HG03439 (cell line): Measurements from ENCODE around the gene ACSL4.
"Not testable (repeated sequence)": the region's sequence is repeated elsewhere in the genome, so short reads cannot be mapped to it uniquely, and the experiment has no call there.

ENCODE experiments used
- ATAC-seq: cut with Tn5 transposase; IDR thresholded peaks from one replicate; pipeline ENCODE4 v1.9.1; 2021; ENCODE audit warnings: mild to moderate bottlenecking, moderate library complexity; ENCODE audit not compliant: unreplicated experiment

The ACSL4 gene

DNA sequence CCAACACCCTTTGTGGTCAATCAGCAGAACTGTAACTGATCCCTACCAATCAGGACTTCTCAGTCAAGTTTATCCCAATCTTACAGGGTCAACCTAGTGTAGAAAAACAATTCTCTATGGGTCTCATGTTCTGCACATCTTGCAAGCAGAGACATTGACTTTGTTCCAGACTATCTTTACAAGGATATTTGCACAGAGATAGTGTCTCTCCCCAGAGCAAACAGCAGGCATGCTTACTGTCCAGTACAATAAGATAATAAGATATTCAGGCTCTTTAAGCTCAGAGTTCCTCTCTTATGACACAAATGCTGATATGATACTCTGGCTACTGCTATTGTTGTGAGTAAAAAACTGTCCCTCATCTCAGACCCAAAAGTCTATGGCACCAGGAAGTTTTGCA, 53.2 kb downstream of the ACSL4 start:
- no peak for ATAC-seq

- ATAC-seq = no peak
Measured at GRCh38 chrX:109672239-109672638, 60.8 kb downstream of the ACSL4 start.

DNA sequence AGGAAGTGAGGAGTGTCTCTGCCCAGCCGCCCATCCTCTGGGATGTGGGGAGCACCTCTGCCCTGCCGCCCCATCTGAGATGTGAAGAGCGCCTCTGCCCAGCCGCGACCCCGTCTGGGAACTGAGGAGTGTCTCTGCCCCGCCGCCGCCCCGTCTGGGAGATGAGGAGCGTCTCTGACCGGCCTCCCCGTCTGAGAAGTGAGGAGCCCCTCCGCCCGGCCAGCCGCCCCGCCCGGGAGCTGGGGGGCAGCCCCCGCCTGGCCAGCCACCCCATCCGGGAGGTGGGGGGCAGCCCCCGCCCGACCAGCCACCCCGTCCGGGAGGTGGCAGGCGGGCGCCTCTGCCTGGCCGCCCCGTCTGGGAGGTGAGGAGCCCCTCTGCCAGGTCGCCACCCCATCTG, 61.9 kb downstream of the ACSL4 start:
- ATAC-seq = not testable (repeated sequence)

DNA sequence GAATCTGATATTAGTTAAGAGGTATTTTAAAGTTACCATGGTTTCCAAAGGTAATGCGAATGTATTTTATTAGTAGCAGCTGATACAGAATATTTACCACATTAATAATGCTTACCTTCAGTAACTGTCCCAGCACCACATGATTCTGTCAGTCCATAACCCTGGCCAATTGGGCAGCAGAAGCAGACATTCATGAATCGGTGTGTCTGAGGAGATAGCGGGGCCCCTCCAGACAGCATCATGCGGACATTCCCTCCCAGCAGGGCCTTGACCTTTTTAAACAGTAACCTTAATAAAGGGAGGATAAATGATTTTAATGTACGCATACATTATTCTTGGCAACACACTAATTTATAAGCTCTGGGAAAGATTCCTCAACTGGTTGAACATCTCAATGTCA, 65.1 kb downstream of the ACSL4 start:
- no peak for ATAC-seq

GRCh38 chrX:109660435-109661143, 72.5 kb downstream of the ACSL4 start:
- no peak for ATAC-seq

GRCh38 chrX:109658391-109658790, 74.7 kb downstream of the ACSL4 start:
- no peak for ATAC-seq

DNA sequence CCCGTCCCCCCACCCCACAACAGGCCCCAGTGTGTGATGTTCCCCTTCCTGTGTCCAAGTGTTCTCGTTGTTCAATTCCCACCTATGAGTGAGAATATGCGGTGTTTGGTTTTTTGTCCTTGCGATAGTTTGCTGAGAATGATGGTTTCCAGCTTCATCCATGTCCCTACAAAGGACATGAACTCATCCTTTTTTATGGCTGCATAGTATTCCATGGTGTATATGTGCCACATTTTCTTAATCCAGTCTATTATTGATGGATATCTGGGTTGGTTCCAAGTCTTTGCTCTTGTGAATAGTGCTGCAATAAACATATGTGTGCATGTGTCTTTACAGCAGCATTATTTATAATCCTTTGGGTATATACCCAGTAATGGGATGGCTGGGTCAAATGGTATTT, 75.7 kb downstream of the ACSL4 start:
- ATAC-seq = not testable (repeated sequence)

DNA sequence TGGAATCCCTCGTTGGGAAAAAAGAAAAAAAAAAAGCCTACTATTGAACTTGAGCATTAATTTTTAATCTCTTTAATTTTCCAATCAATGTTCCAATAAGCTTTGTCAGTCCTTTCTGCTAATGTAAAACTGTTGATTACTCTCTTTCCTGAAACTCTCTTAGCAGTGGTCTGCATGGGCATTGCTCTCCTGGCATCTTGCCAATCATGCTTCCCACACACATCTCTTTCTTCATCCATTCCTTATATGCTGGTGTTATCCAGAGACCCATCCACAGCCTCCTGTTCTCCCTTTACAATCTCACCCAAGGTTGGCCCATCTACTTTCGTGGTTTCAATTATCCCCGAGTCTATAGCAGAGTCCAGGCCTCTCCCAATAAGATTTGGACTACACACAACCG, 76.3 kb downstream of the ACSL4 start:
- ATAC-seq = no peak

DNA sequence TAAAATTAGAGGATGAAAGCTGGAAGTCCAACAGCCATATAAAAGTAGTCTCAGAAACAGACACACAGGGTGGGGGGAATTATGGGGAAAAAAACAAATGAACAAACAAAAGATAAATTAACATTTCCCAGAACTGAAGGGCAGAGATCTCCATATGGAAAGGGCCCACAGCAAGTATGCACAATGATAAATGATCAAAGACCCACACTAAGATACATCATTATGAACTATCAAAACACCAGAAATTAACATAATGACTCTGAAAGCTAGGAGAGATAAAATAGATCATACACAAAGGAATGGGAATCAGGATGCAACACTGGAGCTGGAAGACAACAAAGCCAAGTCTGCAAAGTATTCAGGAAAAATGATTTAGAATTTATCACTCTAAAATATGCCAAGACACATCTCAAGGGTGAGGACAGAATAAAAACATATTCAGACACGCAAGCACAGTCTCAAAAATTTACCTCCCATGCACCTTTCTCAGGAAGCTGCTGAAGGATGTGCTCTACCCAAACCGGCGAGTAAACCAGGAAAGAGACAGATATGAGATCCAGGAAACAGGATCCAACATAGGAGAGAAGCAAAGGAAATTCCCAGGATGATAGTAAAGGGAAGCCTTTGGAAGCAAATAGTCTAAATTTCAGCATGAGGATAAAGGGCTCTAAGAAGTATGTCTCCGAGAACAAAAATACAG, 77.4 kb downstream of the ACSL4 start:
- no peak for ATAC-seq

GRCh38 chrX:109654516-109655109, 78.4 kb downstream of the ACSL4 start:
- ATAC-seq = no peak

- not testable (repeated sequence) for ATAC-seq
Measured at GRCh38 chrX:109644671-109645070, 88.4 kb downstream of the ACSL4 start.

GRCh38 chrX:109643687-109644086, 89.4 kb downstream of the ACSL4 start:
- no peak for ATAC-seq

DNA sequence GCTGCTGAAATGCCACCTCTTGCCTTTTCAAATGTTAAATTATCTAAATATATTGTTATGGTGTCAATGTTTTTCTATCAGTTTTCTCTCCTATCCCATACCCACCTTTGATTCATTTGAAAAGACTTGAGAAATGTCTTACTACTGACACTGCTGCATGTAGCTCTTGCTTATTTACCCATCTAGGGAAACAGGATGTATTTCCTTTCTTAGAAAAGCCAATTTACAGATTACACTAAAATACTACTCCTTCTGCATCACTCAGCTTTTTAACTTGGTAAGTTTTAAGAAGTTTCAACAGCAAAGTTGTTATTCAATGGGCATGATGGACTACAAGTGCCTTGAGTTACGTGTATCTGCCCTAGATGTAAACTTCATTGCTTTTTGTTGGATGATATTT, 94.9 kb downstream of the ACSL4 start:
- no peak for ATAC-seq

DNA sequence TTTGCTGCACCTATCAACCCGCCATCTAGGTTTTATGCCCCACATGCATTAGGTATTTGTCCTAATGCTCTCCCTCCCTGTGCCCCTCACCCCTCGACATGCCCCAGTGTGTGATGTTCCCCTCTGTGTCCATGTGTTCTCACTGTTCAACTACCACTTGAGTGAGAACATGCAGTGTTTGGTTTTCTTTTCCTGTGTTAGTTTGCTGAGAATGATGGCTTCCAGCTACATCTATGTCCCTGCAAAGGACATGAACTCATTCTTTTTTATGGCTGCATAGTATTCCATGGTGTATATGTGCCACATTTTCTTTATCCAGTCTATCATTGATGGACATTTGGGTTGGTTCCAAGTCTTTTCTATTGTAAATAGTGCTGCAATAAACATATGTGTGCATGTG, 95.6 kb downstream of the ACSL4 start:
- not testable (repeated sequence) for ATAC-seq

- no peak for ATAC-seq
Measured at GRCh38 chrX:109635146-109635545, 97.9 kb downstream of the ACSL4 start.

GRCh38 chrX:109632906-109633504, 100.1 kb downstream of the ACSL4 start:
- ATAC-seq = no peak

DNA sequence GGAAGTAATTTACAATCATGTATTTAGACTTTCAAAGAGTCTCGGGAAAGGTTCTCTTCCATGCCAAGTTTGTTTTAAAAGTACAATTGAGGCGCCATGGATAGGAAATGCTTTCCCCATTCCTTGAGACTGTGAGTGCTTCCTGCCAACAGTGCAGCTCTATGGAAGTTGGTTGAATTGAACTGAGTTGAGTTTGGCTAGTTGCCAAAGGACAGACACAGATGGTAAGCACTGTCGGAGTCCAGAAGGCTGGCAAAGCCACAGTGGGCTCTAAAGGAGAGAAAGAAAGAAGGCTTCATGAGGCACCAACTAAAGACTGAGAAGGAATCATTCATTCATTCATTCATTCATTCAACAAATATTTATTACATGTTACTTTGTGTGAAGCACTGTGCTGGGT, 103.7 kb downstream of the ACSL4 start:
- ATAC-seq = no peak

DNA sequence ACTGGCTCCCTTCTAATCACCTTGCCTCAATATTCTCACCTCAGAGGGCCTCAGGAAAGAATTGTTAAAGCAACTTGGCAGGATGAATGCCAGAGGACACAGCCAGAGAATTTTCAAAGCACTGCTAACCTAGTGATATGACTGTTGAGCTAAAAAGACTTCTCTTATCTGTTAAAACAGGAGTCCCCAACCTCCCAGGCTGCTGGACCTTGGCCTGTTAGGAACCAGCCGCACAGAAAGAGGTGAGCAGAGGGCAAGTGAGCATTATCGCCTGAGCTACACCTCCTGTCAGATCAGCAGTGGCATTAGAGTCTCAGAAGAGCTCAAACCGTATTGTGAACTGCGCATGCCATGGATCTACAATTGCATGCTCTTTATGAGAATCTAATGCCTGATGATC, 106.4 kb downstream of the ACSL4 start:
- ATAC-seq = no peak

- no peak for ATAC-seq
Measured at GRCh38 chrX:109624641-109625616, 108.1 kb downstream of the ACSL4 start, which contains the start of gene KCNE5. TSS of gene KCNE5 (minus strand) at chrX:109625172. CDS start at chrX:109625020, 152 bp downstream.

DNA sequence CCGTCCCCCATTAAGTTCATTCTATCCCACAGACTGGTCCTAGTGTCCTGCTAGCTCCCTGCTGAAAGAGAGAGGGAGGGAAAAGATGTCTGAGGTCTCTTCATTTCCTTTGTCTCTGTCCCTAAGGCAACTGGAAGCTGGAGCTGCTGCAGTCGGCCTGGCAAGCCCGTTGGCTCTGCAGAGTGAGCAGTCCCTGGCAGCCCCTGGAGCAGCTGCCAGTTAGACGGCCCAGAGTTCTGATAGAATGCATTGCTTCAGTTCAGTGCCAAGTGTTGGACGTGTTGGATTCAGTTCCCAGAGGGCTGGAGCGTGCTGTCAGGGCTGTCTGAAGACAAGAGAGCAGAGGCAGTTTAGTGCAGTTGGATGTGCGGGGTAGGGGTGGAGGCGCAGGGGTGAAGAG, 109.1 kb downstream of the ACSL4 start:
- ATAC-seq = no peak

DNA sequence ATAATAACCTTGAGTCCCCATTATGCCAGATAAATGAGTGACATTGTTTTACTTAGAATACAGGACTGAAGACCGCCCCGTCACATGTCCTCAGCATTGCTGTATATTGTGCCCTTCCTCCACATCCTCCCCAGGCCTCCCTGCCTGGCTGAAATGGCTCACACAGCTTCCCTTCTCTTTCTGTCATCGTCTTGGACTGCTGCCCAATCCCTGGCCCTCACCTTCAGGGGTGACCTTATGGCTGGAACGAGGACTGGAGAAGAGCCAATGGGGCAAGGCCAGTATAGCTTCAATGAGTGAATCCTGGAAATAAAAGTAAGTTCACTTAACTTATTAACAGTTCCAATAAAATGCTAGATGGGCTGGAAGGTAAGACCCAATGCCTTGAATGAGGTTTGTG, 110.8 kb downstream of the ACSL4 start:
- no peak for ATAC-seq
